GM12873 (cell line): ENCODE results near the gene RAB14.

Experiments
- TF ChIP-seq, protein P1 (sequence below): IDR thresholded peaks from 2 replicates; pipeline ENCODE4 v1.5.1; 2012; ENCODE audit warnings: low read depth, mild to moderate bottlenecking, moderate library complexity, low read length, control low read depth; ENCODE audit not compliant: insufficient read depth; ENCODE audit errors: missing control alignments

Gene RAB14

DNA sequence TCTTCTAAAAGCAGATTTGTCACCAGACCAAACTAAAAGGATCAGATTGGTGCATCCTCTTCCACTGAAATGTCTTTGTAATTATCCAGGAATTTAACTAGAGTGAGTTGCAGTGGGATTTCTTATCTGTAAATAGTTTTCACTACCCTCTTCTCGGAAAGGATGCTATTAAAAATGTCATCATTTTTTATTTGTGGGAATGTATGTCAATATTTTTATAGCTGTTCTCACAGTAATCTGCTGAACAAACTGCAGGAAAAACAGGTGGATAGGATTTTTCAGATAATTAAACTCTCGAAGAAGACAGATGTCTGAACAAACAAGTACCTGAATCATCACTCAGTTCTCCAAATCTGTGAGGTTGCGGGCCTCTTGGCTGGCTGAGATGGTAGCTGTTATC lies 62.7 kb downstream of the RAB14 start:
- TF ChIP-seq, protein P1, sequence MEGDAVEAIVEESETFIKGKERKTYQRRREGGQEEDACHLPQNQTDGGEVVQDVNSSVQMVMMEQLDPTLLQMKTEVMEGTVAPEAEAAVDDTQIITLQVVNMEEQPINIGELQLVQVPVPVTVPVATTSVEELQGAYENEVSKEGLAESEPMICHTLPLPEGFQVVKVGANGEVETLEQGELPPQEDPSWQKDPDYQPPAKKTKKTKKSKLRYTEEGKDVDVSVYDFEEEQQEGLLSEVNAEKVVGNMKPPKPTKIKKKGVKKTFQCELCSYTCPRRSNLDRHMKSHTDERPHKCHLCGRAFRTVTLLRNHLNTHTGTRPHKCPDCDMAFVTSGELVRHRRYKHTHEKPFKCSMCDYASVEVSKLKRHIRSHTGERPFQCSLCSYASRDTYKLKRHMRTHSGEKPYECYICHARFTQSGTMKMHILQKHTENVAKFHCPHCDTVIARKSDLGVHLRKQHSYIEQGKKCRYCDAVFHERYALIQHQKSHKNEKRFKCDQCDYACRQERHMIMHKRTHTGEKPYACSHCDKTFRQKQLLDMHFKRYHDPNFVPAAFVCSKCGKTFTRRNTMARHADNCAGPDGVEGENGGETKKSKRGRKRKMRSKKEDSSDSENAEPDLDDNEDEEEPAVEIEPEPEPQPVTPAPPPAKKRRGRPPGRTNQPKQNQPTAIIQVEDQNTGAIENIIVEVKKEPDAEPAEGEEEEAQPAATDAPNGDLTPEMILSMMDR = no peak

DNA sequence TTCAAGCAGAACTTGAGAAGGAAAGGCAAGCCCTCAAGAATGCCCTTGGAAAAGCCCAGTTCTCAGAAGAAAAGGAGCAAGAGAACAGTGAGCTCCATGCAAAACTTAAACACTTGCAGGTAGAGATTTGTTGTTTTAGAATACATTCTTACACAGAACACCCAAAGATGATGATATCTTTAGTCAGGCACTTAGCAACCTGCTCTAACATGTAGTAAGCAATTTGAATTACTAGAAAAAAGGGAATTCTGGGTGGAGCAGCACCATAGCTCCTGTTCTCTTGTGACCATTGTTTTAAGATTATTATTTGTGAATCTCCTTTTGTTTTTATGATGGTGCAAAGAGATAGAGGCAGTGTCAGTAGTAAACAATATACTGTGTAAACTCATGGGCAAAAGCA lies 63.1 kb downstream of the RAB14 start:
- TF ChIP-seq, protein P1 = no peak

DNA sequence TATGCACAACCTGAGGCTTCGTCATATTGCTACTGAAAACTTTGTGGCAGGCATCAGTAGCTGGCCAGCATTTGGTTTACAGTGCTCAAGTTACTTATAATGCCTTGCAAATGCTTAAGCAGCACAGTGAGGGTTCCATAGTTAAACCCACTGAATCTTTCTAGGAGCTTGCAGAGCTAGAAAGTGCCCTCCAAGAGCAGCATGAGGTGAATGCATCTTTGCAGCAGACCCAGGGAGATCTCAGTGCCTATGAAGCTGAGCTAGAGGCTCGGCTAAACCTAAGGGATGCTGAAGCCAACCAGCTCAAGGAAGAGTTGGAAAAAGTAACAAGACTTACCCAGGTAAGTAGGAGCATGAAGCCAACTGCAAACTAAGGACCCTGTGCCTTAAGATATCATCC lies 66.0 kb downstream of the RAB14 start:
- TF ChIP-seq, protein P1 = no peak

DNA sequence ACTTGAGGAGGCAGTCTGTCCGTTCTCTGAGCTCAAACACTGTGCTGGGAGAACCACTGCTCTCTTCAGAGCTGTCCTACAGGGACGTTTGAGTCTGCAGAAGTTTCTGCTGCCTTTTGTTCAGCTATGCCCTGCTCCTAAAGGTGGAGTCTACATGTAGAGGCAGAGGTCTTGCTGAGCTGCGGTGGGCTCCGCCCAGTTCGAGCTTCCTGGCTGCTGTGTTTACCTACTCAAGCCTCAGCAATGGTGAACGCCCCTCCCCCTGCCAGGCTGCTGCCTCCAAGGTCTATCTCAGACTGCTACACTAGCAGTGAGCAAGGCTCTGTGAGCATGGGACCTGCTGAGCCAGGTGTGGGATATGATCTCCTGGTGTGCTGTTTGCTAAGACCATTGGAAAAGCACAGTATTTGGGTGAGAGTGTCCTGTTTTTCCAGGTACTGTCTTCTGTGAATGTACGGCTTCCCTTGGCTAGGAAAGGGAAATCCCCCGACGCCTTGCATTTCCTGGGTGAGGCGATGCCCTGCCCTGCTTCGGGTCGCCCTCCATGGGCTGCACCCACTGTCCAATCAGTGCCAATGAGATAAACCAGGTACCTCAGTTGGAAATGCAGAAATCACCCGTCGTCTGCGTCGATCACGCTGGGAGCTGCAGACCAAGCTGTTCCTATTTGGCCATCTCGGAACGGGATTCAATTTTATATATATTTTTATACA lies 68.4 kb downstream of the RAB14 start:
- TF ChIP-seq, protein P1 = no peak
